T-helper 9 cell (primary cell): Measurements from ENCODE around the gene NELL1.

Source experiments
- DNase-seq: peaks from one replicate; pipeline ENCODE4 v3.0.0-alpha.2; 2020
- total RNA-seq, 2 donors: gene quantifications; one replicate each; lab custom pipeline; 2026; lab: John Stamatoyannopoulos, UW

Gene NELL1
- total RNA-seq: 0 reads per million in 2 donors

- DNase-seq: no peak
Observed at GRCh38 chr11:20668844-20669819, at the start of gene NELL1. Gene NELL1, plus strand, starts transcription at chr11:20669586.

GRCh38 chr11:20620988-20621387 is 48.4 kb upstream of the NELL1 start:
- no peak for DNase-seq

GRCh38 chr11:20621679-20622078 is 47.7 kb upstream of the NELL1 start:
- DNase-seq: no peak

- DNase-seq: no peak
Observed at GRCh38 chr11:20623252-20623651, 46.1 kb upstream of the NELL1 start.

- no peak for DNase-seq
Observed at GRCh38 chr11:20626279-20626678, 43.1 kb upstream of the NELL1 start.

- no peak for DNase-seq
Observed at GRCh38 chr11:20627026-20627425, 42.4 kb upstream of the NELL1 start.

- no peak for DNase-seq
Observed at GRCh38 chr11:20627701-20628100, 41.7 kb upstream of the NELL1 start.

- DNase-seq: no peak
Observed at GRCh38 chr11:20631519-20632168, 37.7 kb upstream of the NELL1 start.

GRCh38 chr11:20632169-20632532 is 37.2 kb upstream of the NELL1 start:
- no peak for DNase-seq

- no peak for DNase-seq
Observed at GRCh38 chr11:20634044-20634443, 35.3 kb upstream of the NELL1 start.

- DNase-seq: no peak
Observed at GRCh38 chr11:20634781-20635180, 34.6 kb upstream of the NELL1 start.

GRCh38 chr11:20638074-20638473 is 31.3 kb upstream of the NELL1 start:
- DNase-seq: no peak

- DNase-seq: no peak
Observed at GRCh38 chr11:20639688-20640087, 29.7 kb upstream of the NELL1 start.

GRCh38 chr11:20640401-20640800 is 29.0 kb upstream of the NELL1 start:
- DNase-seq: no peak

GRCh38 chr11:20644360-20644759 is 25.0 kb upstream of the NELL1 start:
- no peak for DNase-seq

- peak; percentile 5 for DNase-seq
Observed at GRCh38 chr11:20647976-20648565, 21.3 kb upstream of the NELL1 start.

GRCh38 chr11:20652150-20652806 is 17.1 kb upstream of the NELL1 start:
- DNase-seq: no peak

- no peak for DNase-seq
Observed at GRCh38 chr11:20654038-20654437, 15.3 kb upstream of the NELL1 start.

GRCh38 chr11:20656901-20657300 is 12.5 kb upstream of the NELL1 start:
- DNase-seq: no peak

- DNase-seq: no peak
Observed at GRCh38 chr11:20658135-20658534, 11.3 kb upstream of the NELL1 start.

GRCh38 chr11:20661445-20661844 is 7.9 kb upstream of the NELL1 start:
- no peak for DNase-seq

GRCh38 chr11:20661850-20662249 is 7.5 kb upstream of the NELL1 start:
- no peak for DNase-seq
